Nasal cavity respiratory epithelium epithelial cell of viscerocranial mucosa (primary cell): ENCODE measurements around the gene ALG11. TPM values are rescaled to one million over a fixed set of nuclear protein-coding genes. Genes with fewer than 3 reads are reported as not detected.

ENCODE experiments used
- total RNA-seq: library from RNA; depleted of rRNA; stranded (reverse); fragments of >200 nt; gene quantifications from 2 replicates; pipeline ENCODE4 v1.2.3, GENCODE V29; 2014

The ALG11 gene
- 25.3 and 28.8 TPM in 2 replicates for total RNA-seq

DNA sequence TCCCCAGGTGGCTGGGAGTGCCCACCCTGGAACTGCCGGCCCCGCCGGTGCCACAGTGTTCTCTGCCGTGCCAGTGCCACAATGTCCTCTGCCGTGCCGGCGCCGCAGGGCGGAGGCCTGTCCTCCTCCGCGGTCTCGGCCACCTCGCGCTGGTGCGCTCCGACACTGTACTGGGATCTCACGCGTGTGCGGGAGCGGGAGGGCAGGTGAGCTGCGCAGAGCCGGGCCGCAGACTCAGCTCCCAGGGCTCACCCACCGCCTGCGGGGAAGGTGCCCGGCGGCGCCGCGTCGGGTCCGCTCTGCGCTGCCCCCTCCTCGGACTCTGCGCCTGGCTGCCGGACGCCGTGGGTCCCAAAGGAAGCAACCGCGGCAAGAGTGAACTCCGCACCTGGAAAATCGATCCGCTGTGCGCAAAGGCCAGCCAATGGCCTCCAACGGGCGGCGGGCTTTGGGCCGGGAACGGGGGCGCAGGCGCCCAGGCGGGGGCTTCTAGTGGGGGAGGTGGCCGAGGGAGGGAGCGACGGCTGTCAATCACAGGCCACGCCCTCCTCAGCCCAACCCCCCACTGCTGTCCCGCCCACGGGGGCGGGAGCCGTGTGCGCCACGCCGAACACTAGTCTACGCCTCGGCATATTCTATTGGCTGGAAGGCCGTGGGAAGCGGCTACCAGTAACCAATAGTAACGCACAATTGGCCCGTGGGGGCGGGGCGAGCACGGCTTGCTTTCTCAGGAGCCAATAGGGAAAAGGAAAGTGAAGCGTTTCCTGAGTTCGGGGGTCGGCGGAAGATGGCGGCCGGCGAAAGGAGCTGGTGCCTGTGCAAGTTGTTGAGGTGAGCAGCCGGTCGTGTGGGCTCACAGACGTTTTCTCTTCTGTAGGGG is at the start of gene ALG11:
ALG11 (plus strand) TSS at position 767 of the 880 bp plus-strand sequence; CDS start at position 788, 21 bp downstream.

DNA sequence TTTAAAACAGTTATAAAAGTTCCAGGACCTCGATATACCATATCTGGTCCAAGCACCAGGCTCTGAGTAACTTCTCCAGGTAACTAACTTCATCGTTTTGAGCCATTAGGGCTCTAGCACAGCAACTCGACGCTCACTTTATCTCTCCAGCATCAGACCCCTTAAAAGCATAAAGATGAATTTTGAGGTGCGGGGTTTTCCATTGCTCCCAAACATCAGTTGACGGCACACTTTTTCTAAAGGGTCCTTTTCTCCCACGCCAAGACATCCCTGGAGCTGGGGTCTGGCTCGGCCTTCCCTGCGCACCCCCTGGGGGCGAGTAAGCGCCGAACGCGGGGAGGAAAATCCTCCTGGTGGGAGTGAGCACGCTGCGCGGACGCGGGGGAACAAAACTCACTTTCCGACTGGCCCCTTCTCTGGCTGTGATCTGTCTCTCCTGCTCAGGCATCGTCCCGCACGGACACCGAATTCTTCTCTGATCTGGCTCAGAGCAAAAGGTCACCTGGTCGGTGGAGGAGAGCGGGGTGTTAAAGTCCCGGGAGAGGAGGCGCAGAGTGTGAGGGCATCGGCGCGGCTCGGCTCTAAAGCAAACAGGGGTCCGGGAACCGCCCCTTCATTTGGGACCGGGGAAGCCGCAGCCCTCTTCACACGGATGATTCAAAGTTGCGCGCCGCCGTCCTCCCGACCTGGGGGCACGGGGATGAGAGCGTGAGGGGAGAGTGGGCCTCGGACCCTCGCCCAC is 1.1 kb upstream of the ALG11 start, which contains the start of gene ATP7B:
ATP7B (minus strand) TSS at position 561 of the 742 bp plus-strand sequence; CDS start at position 448, 113 bp downstream.

GRCh38 chr13:52024481-52024880 is 12.3 kb downstream of the ALG11 start, which contains the start of gene UTP14C:
Gene UTP14C, plus strand, starts transcription at chr13:52024691. Its CDS starts 4,114 bp downstream, at chr13:52028805.

Other genes starting within 250 kb of the ALG11 start
- 4.8 TPM in 2 replicates for gene DHRS12, start 208.2 kb upstream of the ALG11 start, total RNA-seq
- not detected in 2 replicates for gene TMEM272, start 167.2 kb upstream of the ALG11 start, total RNA-seq
- not detected in 2 replicates for gene CCDC70, start 150.4 kb upstream of the ALG11 start, total RNA-seq
- 5.1 and 8.0 TPM in 2 replicates for gene ATP7B, start 948 bp upstream of the ALG11 start, total RNA-seq
- 15.0 and 28.5 TPM in 2 replicates for gene UTP14C, start 12.3 kb downstream of the ALG11 start, total RNA-seq
- gene NEK5, start 116.7 kb downstream of the ALG11 start, total RNA-seq: 0.34 and 0.57 TPM in 2 replicates
- 8.8 and 10.9 TPM in 2 replicates for gene NEK3, start 147.2 kb downstream of the ALG11 start, total RNA-seq